HepG2 (cell line): ENCODE data around the gene NHLRC3. TPM values are rescaled to one million over a fixed set of nuclear protein-coding genes. Genes with fewer than 3 reads are reported as not detected.

ENCODE experiments used
- ARNTL ChIP-seq: sonication (generic); formaldehyde crosslinking; IDR thresholded peaks from 2 replicates; pipeline ENCODE4 v1.4.0; 2020; ENCODE audit warnings: mild to moderate bottlenecking, missing genetic modification reagents
- GPN1 ChIP-seq: sonication (generic); formaldehyde crosslinking; IDR thresholded peaks from 2 replicates; pipeline ENCODE4 v1.5.1; 2020; ENCODE audit warnings: missing genetic modification reagents, borderline replicate concordance
- JUNB ChIP-seq: sonication (generic); formaldehyde crosslinking; IDR thresholded peaks from 2 replicates; pipeline ENCODE4 v1.8.0; 2022; ENCODE audit warnings: missing genetic modification reagents, mild to moderate bottlenecking, borderline replicate concordance
- KLF11 ChIP-seq: IDR thresholded peaks from 2 replicates; pipeline ENCODE4 v1.6.1; 2016; ENCODE audit warnings: missing compliant biosample characterization
- MAFK ChIP-seq, 2 experiments: IDR thresholded peaks in 1 of 2; conservative IDR thresholded peaks in 1 of 2; 2 replicates each; pipeline ENCODE4 v1.6.1; 2011; ENCODE audit warnings: improper control_type of control experiment in 2 of 2, low read length in 2 of 2
- NR2F1 ChIP-seq, 2 experiments: fragments of 450-650 bp in 1 of 2; formaldehyde crosslinking in 1 of 2; IDR thresholded peaks; 2 replicates each; pipeline versions ENCODE4 v1.5.0 to v1.6.1; 2016 to 2020; ENCODE audit warnings: mild to moderate bottlenecking in 1 of 2, missing compliant biosample characterization in 1 of 2, missing genetic modification reagents in 1 of 2, moderate library complexity in 1 of 2
- RARA ChIP-seq: IDR thresholded peaks from 2 replicates; pipeline ENCODE4 v1.6.1; 2016; ENCODE audit warnings: missing genetic modification reagents, missing compliant biosample characterization
- SP5 ChIP-seq: IDR thresholded peaks from 2 replicates; pipeline ENCODE4 v1.6.1; 2016; ENCODE audit warnings: low read depth, borderline replicate concordance
- ZFAT ChIP-seq: sonication (generic); formaldehyde crosslinking; conservative IDR thresholded peaks from 2 replicates; pipeline ENCODE4 v1.8.1; 2023; ENCODE audit warnings: missing genetic modification reagents, inconsistent platforms
- ZFP41 ChIP-seq: sonication (generic); formaldehyde crosslinking; IDR thresholded peaks from 2 replicates; pipeline ENCODE4 v1.4.0; 2020; ENCODE audit warnings: mild to moderate bottlenecking, missing genetic modification reagents, borderline replicate concordance
- ZKSCAN1 ChIP-seq: fragments of 150-350 bp; IDR thresholded peaks from 2 replicates; pipeline ENCODE4 v1.6.1; 2014; ENCODE audit warnings: low read length
- ZMYM4 ChIP-seq: sonication (generic); formaldehyde crosslinking; IDR thresholded peaks from 2 replicates; pipeline ENCODE4 v1.8.1; 2023; ENCODE audit warnings: mild to moderate bottlenecking, missing genetic modification reagents
- ZNF251 ChIP-seq: sonication (generic); formaldehyde crosslinking; IDR thresholded peaks from 2 replicates; pipeline ENCODE4 v1.9.0; 2021; ENCODE audit warnings: mild to moderate bottlenecking, missing genetic modification reagents
- ZNF333 ChIP-seq: sonication (generic); formaldehyde crosslinking; IDR thresholded peaks from 2 replicates; pipeline ENCODE4 v1.4.0; 2020; ENCODE audit warnings: mild to moderate bottlenecking, missing genetic modification reagents, borderline replicate concordance
- ZNF484 ChIP-seq: sonication (generic); formaldehyde crosslinking; IDR thresholded peaks from 2 replicates; pipeline ENCODE4 v1.5.1; 2020; ENCODE audit warnings: mild to moderate bottlenecking, low read depth, missing genetic modification reagents, borderline replicate concordance
- ZNF598 ChIP-seq: sonication (generic); formaldehyde crosslinking; IDR thresholded peaks from 2 replicates; pipeline ENCODE4 v1.5.1; 2020; ENCODE audit warnings: mild to moderate bottlenecking, missing genetic modification reagents, borderline replicate concordance
- ZNF605 ChIP-seq: sonication (generic); formaldehyde crosslinking; IDR thresholded peaks from 2 replicates; pipeline ENCODE4 v1.8.0; 2022; ENCODE audit warnings: mild to moderate bottlenecking, missing genetic modification reagents
- ZNF720 ChIP-seq: sonication (generic); formaldehyde crosslinking; IDR thresholded peaks from 2 replicates; pipeline ENCODE4 v1.4.0; 2020; ENCODE audit warnings: missing genetic modification reagents
- ZNF724P ChIP-seq: sonication (generic); formaldehyde crosslinking; IDR thresholded peaks from 2 replicates; pipeline ENCODE4 v1.8.0; 2022; ENCODE audit warnings: missing genetic modification reagents, borderline replicate concordance
- ZNF749 ChIP-seq: sonication (generic); formaldehyde crosslinking; IDR thresholded peaks from 2 replicates; pipeline ENCODE4 v1.8.0; 2022; ENCODE audit warnings: mild to moderate bottlenecking, missing genetic modification reagents, moderate library complexity, borderline replicate concordance
- polyA plus RNA-seq, 8 experiments: library from polyadenylated mRNA; depleted of rRNA in 3 of 8; stranded (reverse) in 7 of 8; unstranded in 1 of 8; fragments of >200 nt; fragmentation: Illumina TruSeq in 4 of 8; extraction: Trizol in 4 of 8; gene quantifications; 2 replicates each; pipeline versions ENCODE4 v1.2.1 to v1.2.3, GENCODE V29; 2011 to 2016; ENCODE audit warnings: low read depth in 4 of 8, missing spikeins in 1 of 8, mixed read lengths in 1 of 8; ENCODE audit not compliant: insufficient read depth in 1 of 8
- total RNA-seq, 5 experiments: library from RNA; depleted of rRNA; stranded (reverse); fragments of >200 nt; fragmentation: Illumina TruSeq; extraction: Trizol; gene quantifications; 2 replicates each; pipeline ENCODE4 v1.2.3, GENCODE V29; 2016; ENCODE audit warnings: low read depth in 1 of 5
- TF ChIP-seq, protein P1 (sequence below): sonication (generic); formaldehyde crosslinking; IDR thresholded peaks from 2 replicates; pipeline ENCODE4 v1.4.0; 2020; ENCODE audit warnings: missing genetic modification reagents, mild to moderate bottlenecking, borderline replicate concordance
- TF ChIP-seq, protein P2 (sequence below): sonication (generic); formaldehyde crosslinking; IDR thresholded peaks from 2 replicates; pipeline ENCODE4 v1.4.0; 2020; ENCODE audit warnings: missing genetic modification reagents
- TF ChIP-seq, protein P3 (sequence below): IDR thresholded peaks from 2 replicates; pipeline ENCODE4 v1.6.1; 2016; ENCODE audit warnings: missing genetic modification reagents, missing compliant biosample characterization
- TF ChIP-seq, protein P4 (sequence below): IDR thresholded peaks from 2 replicates; pipeline ENCODE4 v1.6.1; 2016; ENCODE audit warnings: low read depth, control low read depth

NHLRC3 gene
- total and polyA plus RNA-seq, 2 of the 13 experiments (the other 11 are each of a cell fraction or from before 2014, with no cell fraction given), result 19.9 to 29.8 TPM

DNA sequence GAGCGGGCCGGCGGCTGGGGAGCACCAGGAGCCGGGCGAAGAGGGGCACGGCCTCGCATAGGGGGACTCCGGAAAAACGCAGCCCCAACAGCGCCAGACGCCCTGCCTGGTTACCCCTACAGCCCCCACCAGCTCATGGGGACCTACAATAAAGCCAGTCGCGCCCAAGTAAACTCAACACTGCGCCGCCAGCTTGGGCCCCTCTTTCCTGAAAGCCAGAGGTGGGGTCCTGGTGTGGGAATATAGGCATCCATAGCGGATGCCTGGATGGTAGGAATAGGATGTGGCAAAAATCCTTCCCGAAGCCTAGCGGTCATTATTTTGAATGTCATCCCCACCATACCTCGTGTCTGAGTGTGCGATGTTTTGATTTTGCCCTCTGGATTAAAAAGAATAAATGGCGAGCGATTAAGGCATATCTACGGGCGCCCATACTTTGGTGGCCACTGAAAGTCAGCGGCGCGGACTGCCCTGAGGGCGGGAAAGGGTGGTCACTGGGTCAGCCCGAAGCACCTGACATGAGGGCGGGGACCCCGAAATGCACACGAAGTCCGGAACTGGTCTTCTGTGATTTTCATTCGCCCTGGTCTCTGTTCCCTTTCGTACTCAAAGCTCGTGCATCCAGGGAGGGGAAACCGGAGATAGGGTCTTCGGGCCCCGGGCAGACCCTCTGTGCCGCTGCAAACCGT is at the start of gene NHLRC3, which contains the start of gene PROSER1 (continued):
- TF ChIP-seq, protein P1, sequence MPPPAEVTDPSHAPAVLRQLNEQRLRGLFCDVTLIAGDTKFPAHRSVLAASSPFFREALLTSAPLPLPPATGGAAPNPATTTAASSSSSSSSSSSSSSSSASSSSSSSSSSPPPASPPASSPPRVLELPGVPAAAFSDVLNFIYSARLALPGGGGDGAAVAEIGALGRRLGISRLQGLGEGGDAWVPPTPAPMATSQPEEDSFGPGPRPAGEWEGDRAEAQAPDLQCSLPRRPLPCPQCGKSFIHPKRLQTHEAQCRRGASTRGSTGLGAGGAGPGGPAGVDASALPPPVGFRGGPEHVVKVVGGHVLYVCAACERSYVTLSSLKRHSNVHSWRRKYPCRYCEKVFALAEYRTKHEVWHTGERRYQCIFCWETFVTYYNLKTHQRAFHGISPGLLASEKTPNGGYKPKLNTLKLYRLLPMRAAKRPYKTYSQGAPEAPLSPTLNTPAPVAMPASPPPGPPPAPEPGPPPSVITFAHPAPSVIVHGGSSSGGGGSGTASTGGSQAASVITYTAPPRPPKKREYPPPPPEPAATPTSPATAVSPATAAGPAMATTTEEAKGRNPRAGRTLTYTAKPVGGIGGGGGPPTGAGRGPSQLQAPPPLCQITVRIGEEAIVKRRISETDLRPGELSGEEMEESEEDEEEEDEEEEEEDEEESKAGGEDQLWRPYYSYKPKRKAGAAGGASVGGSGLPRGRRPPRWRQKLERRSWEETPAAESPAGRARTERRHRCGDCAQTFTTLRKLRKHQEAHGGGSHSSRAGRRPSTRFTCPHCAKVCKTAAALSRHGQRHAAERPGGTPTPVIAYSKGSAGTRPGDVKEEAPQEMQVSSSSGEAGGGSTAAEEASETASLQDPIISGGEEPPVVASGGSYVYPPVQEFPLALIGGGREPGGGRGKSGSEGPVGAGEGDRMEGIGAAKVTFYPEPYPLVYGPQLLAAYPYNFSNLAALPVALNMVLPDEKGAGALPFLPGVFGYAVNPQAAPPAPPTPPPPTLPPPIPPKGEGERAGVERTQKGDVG (CRISPR knock-in tag), result no peak
- TF ChIP-seq SP5 (CRISPR knock-in tag) (peak; percentile 71), ZNF749 (CRISPR knock-in tag) (no peak), GPN1 (CRISPR knock-in tag) (no peak), ZMYM4 (CRISPR knock-in tag) (0 out of 2 replicates have a peak, but pooled peaks have one; percentile 11), KLF11 (CRISPR knock-in tag) (peak; percentile 47; the same call in 1 of the 2 replicates), ZFAT (CRISPR knock-in tag) (peak; percentile 80; the same call in 1 of the 2 replicates), NR2F1 (CRISPR knock-in tag; IDR thresholded peaks at IDR 0.05) (no peak; a peak in 1 of 4 replicates), ZNF251 (CRISPR knock-in tag) (no peak), MAFK (conservative IDR thresholded peaks at IDR 0.05 in 1 of 2, IDR thresholded peaks at IDR 0.05 in 1 of 2; ENCODE audit: low read length in 2 of 2) (no peak), ZNF605 (CRISPR knock-in tag) (no peak), ZFP41 (CRISPR knock-in tag) (no peak), ZNF484 (CRISPR knock-in tag) (no peak), RARA (CRISPR knock-in tag) (no peak), ARNTL (peak; percentile 48; the same call in 1 of the 2 replicates), JUNB (CRISPR knock-in tag) (no peak), ZNF720 (no peak), ZNF598 (no peak), ZNF724P (CRISPR knock-in tag) (no peak; the same call in 1 of the 2 replicates), ZKSCAN1 (no peak), ZNF333 (CRISPR knock-in tag) (no peak)
- TF ChIP-seq, protein P2, sequence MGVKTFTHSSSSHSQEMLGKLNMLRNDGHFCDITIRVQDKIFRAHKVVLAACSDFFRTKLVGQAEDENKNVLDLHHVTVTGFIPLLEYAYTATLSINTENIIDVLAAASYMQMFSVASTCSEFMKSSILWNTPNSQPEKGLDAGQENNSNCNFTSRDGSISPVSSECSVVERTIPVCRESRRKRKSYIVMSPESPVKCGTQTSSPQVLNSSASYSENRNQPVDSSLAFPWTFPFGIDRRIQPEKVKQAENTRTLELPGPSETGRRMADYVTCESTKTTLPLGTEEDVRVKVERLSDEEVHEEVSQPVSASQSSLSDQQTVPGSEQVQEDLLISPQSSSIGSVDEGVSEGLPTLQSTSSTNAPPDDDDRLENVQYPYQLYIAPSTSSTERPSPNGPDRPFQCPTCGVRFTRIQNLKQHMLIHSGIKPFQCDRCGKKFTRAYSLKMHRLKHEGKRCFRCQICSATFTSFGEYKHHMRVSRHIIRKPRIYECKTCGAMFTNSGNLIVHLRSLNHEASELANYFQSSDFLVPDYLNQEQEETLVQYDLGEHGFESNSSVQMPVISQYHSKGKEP (CRISPR knock-in tag), result no peak
- TF ChIP-seq, protein P3, sequence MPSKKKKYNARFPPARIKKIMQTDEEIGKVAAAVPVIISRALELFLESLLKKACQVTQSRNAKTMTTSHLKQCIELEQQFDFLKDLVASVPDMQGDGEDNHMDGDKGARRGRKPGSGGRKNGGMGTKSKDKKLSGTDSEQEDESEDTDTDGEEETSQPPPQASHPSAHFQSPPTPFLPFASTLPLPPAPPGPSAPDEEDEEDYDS (CRISPR knock-in tag), result 0 out of 2 replicates have a peak, but pooled peaks have one; percentile 22
- TF ChIP-seq, protein P4, sequence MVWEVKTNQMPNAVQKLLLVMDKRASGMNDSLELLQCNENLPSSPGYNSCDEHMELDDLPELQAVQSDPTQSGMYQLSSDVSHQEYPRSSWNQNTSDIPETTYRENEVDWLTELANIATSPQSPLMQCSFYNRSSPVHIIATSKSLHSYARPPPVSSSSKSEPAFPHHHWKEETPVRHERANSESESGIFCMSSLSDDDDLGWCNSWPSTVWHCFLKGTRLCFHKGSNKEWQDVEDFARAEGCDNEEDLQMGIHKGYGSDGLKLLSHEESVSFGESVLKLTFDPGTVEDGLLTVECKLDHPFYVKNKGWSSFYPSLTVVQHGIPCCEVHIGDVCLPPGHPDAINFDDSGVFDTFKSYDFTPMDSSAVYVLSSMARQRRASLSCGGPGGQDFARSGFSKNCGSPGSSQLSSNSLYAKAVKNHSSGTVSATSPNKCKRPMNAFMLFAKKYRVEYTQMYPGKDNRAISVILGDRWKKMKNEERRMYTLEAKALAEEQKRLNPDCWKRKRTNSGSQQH (CRISPR knock-in tag), result peak; percentile 68
